OCI-LY1 (cell line): ENCODE measurements around the gene RAB13.

Experiments
- EZH2 ChIP-seq: fragments of 200-600 bp; sonication (generic), shearing (Covaris generic); IDR thresholded peaks from 2 replicates; pipeline ENCODE4 v1.8.0; 2017; ENCODE audit warnings: borderline replicate concordance, mixed run types, mild to moderate bottlenecking, antibody characterized with exemption, low read length, moderate library complexity, mixed read lengths
- TF ChIP-seq, protein P1 (sequence below): fragments of 200-600 bp; sonication (generic), shearing (Covaris generic); IDR thresholded peaks from 2 replicates; pipeline ENCODE4 v1.5.1; 2017; ENCODE audit warnings: mild to moderate bottlenecking, antibody characterized with exemption, low read length, moderate library complexity, mixed read lengths

DNA sequence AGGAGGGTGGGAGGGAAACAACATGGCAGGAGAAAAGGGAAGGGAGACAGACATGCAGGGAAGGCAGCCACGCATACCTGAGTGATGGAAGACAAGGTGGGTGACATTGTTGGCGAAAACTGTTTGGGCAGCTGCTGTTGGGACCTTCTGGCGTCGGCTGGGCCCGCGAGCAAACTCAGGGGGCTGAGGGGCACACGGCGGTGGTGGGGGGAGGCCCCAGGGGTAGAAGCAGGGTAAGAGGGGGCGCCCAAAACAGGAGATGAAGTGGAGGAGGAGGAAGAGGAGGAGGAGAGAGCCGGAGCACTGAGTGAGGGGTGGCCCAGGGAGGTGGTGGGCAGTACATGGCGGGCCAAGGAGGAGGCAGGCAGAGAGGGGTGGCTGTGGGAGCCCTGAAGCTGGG is 35.0 kb downstream of the RAB13 start:
- TF ChIP-seq, protein P1, sequence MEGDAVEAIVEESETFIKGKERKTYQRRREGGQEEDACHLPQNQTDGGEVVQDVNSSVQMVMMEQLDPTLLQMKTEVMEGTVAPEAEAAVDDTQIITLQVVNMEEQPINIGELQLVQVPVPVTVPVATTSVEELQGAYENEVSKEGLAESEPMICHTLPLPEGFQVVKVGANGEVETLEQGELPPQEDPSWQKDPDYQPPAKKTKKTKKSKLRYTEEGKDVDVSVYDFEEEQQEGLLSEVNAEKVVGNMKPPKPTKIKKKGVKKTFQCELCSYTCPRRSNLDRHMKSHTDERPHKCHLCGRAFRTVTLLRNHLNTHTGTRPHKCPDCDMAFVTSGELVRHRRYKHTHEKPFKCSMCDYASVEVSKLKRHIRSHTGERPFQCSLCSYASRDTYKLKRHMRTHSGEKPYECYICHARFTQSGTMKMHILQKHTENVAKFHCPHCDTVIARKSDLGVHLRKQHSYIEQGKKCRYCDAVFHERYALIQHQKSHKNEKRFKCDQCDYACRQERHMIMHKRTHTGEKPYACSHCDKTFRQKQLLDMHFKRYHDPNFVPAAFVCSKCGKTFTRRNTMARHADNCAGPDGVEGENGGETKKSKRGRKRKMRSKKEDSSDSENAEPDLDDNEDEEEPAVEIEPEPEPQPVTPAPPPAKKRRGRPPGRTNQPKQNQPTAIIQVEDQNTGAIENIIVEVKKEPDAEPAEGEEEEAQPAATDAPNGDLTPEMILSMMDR = no peak
- TF ChIP-seq EZH2 = no peak
